Measurements from ENCODE around the gene ANKRD16. TPM values are rescaled to one million over a fixed set of nuclear protein-coding genes. Genes with fewer than 3 reads are reported as not detected.

The ANKRD16 gene
- total RNA-seq, 1 donor from 2014 or later, result 4.9 TPM

GRCh38 chr10:5932345-5932744, 42.7 kb upstream of the ANKRD16 start:
- no peaks in the 10 kb centered on the region for H3K9me3 ChIP-seq (ENCODE audit: insufficient read depth, low read depth, low read length)
- Mint-ChIP-seq H3K9me3 (ENCODE audit: unreplicated experiment) (no peaks in the 10 kb centered on the region), H3K27ac (ENCODE audit: unreplicated experiment) (no peak overlapping the region), H3K4me1 (ENCODE audit: low read depth, unreplicated experiment) (no peaks in the 10 kb centered on the region), H3K36me3 (ENCODE audit: low read depth, unreplicated experiment) (peaks cover 24% of the 10 kb centered on the region), H3K4me3 (ENCODE audit: unreplicated experiment) (no peak overlapping the region), H3K27me3 (ENCODE audit: low read depth, unreplicated experiment) (no peaks in the 10 kb centered on the region)
- no peaks in the 10 kb centered on the region for H4K20me1 ChIP-seq (ENCODE audit: insufficient read depth, low read length)
- FAIRE-seq, result no peak
- no peak overlapping the region for H2AFZ ChIP-seq (ENCODE audit: low read depth, low read length)
- H3K27me3 ChIP-seq (ENCODE audit: insufficient read depth, low read length), result no peaks in the 10 kb centered on the region
- DNase-seq (ENCODE audit: low read depth), result no peak
- no peak overlapping the region for H3K4me2 ChIP-seq (ENCODE audit: low read length)
- no peak overlapping the region for H3K27ac ChIP-seq (ENCODE audit: low read depth, low read length)
- no peak overlapping the region for H3K9ac ChIP-seq (ENCODE audit: low read length)
- H3K4me3 ChIP-seq (ENCODE audit: insufficient read depth, low read depth, low read length), result no peak overlapping the region
- no peak for TF ChIP-seq CTCF (IDR thresholded peaks at IDR 0.05; ENCODE audit: insufficient read depth, low read depth, low read length)
- TF ChIP-seq EZH2 (IDR thresholded peaks at IDR 0.05; ENCODE audit: insufficient read depth, low read length), result no peak
- no peaks in the 10 kb centered on the region for H3K79me2 ChIP-seq (ENCODE audit: insufficient read depth, low read length)
- peaks cover 47% of the 10 kb centered on the region for H3K36me3 ChIP-seq (ENCODE audit: insufficient read depth, low read length)
- H3K4me1 ChIP-seq (ENCODE audit: insufficient read depth, low read length), result no peaks in the 10 kb centered on the region

- peaks cover 26% of the 10 kb centered on the region for H3K36me3 Mint-ChIP-seq (ENCODE audit: low read depth, unreplicated experiment)
Measured at GRCh38 chr10:5930272-5930671, 40.6 kb upstream of the ANKRD16 start.

More at GRCh38 chr10:5930272-5930671, 40.6 kb upstream of the ANKRD16 start:
- H3K4me2 ChIP-seq (ENCODE audit: low read length), result no peak overlapping the region
- H3K4me1 Mint-ChIP-seq (ENCODE audit: low read depth, unreplicated experiment), result no peaks in the 10 kb centered on the region
- no peak overlapping the region for H2AFZ ChIP-seq (ENCODE audit: low read depth, low read length)
- DNase-seq (ENCODE audit: low read depth) (no peak), FAIRE-seq (no peak)
- H3K9me3 Mint-ChIP-seq (ENCODE audit: unreplicated experiment), result no peaks in the 10 kb centered on the region
- H3K27ac ChIP-seq (ENCODE audit: low read depth, low read length), result no peak overlapping the region
- H3K9me3 ChIP-seq (ENCODE audit: insufficient read depth, low read depth, low read length), result no peaks in the 10 kb centered on the region
- no peaks in the 10 kb centered on the region for H4K20me1 ChIP-seq (ENCODE audit: insufficient read depth, low read length)
- no peak for TF ChIP-seq EZH2 (IDR thresholded peaks at IDR 0.05; ENCODE audit: insufficient read depth, low read length)
- TF ChIP-seq CTCF (IDR thresholded peaks at IDR 0.05; ENCODE audit: insufficient read depth, low read depth, low read length), result no peak
- no peaks in the 10 kb centered on the region for H3K27me3 ChIP-seq (ENCODE audit: insufficient read depth, low read length)
- H3K9ac ChIP-seq (ENCODE audit: low read length), result no peak overlapping the region
- H3K36me3 ChIP-seq (ENCODE audit: insufficient read depth, low read length), result peaks cover 40% of the 10 kb centered on the region
- H3K79me2 ChIP-seq (ENCODE audit: insufficient read depth, low read length), result no peaks in the 10 kb centered on the region
- H3K27ac Mint-ChIP-seq (ENCODE audit: unreplicated experiment), result no peak overlapping the region
- H3K4me3 Mint-ChIP-seq (ENCODE audit: unreplicated experiment), result no peak overlapping the region
- no peaks in the 10 kb centered on the region for H3K27me3 Mint-ChIP-seq (ENCODE audit: low read depth, unreplicated experiment)
- H3K4me1 ChIP-seq (ENCODE audit: insufficient read depth, low read length), result peaks cover 6% of the 10 kb centered on the region
- no peak overlapping the region for H3K4me3 ChIP-seq (ENCODE audit: insufficient read depth, low read depth, low read length)

Measured in astrocyte (in vitro differentiated cells and primary cell).